Measurements from ENCODE around the gene ENO3.
"Not testable (repeated sequence)": the region's sequence is repeated elsewhere in the genome, so short reads cannot be mapped to it uniquely, and the experiment has no call there.

ENO3 gene

DNA sequence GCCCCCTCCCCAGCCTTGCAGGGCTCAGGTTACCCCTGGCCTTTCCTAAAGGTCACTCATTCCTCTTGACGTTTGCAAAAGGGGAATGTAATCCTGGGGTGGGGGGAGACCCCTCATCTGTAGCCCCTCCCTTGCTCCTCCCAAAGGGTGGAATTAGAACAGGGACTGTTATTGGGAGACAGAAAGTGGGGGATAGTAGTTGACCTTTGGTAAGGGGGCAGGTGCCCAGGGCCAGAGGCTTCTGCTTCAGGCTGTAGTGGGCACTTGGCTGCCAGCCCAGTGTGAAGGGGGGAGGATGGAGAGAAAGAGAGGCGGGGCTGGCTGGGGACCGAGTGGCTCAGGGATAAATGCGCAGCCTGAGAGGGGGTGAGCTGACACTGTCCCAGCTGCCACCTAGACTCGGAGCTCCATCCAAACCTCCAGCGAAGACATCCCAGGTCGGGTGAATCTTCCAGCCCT lies at the start of gene ENO3:
Gene ENO3, plus strand, starts transcription at position 374 of the 459 bp plus-strand sequence. CDS start 711 bp downstream, outside the sequence.
- H3K27ac ChIP-seq = peak within 1 kb of the TSS; percentile 100
- TF ChIP-seq, protein P1, sequence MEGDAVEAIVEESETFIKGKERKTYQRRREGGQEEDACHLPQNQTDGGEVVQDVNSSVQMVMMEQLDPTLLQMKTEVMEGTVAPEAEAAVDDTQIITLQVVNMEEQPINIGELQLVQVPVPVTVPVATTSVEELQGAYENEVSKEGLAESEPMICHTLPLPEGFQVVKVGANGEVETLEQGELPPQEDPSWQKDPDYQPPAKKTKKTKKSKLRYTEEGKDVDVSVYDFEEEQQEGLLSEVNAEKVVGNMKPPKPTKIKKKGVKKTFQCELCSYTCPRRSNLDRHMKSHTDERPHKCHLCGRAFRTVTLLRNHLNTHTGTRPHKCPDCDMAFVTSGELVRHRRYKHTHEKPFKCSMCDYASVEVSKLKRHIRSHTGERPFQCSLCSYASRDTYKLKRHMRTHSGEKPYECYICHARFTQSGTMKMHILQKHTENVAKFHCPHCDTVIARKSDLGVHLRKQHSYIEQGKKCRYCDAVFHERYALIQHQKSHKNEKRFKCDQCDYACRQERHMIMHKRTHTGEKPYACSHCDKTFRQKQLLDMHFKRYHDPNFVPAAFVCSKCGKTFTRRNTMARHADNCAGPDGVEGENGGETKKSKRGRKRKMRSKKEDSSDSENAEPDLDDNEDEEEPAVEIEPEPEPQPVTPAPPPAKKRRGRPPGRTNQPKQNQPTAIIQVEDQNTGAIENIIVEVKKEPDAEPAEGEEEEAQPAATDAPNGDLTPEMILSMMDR (IDR thresholded peaks at IDR 0.05) = no peak
- no peak for TF ChIP-seq ZFX (IDR thresholded peaks at IDR 0.05; ENCODE audit: borderline replicate concordance)

DNA sequence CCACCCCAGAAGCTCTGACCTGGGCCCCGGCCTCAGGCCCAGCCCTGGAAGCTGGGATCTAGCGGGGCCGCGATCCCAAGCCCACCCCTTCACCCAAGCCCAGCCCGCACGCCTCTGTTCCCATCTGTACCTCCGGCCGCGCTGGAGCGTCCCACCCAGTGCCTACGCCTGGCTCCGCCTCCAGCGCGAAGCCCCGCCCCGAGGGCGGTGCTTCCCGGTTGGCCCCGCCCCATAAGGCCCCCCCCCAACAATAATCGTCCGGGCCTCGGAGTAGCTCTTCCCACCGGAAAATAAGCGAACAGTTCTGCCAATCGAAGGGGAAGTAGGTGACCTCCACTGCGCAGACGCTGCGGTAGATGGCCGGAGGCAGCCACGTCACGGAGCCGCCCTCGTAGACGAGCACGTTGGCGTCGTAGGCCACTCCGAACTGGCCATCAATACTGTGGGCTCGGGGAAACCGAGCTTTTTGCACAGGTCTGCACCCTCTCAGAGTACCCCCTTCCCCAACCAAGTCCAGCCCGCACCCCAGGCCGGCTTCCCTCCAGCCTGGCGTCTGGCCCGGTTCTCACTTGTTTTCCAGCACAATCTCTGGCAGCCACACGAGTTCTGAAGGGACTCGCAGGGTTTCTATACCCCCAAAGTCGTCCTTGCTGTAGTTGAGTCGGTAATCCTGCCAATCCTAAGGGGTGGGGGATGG lies 49.1 kb upstream of the ENO3 start:
- H3K27ac ChIP-seq = peak overlapping the region; percentile 98
- TF ChIP-seq, protein P1 (IDR thresholded peaks at IDR 0.05) = no peak
- TF ChIP-seq ZFX (IDR thresholded peaks at IDR 0.05; ENCODE audit: borderline replicate concordance) = no peak

GRCh38 chr17:4902540-4902939 lies 48.4 kb upstream of the ENO3 start:
- H3K27ac ChIP-seq = peak overlapping the region; percentile 98

GRCh38 chr17:4903051-4903818 lies 47.7 kb upstream of the ENO3 start, which contains the start of gene CHRNE:
TSS of gene CHRNE (minus strand) at chr17:4903098. CDS start at chr17:4903063, 35 bp downstream.
- no peak for TF ChIP-seq ZFX (IDR thresholded peaks at IDR 0.05; ENCODE audit: borderline replicate concordance)
- TF ChIP-seq, protein P1 (IDR thresholded peaks at IDR 0.05) = peak; percentile 91
- H3K27ac ChIP-seq = peak within 1 kb of the TSS; percentile 98

More at GRCh38 chr17:4902540-4902939, 48.4 kb upstream of the ENO3 start:
- TF ChIP-seq, protein P1 (IDR thresholded peaks at IDR 0.05) = no peak
- no peak for TF ChIP-seq ZFX (IDR thresholded peaks at IDR 0.05; ENCODE audit: borderline replicate concordance)

DNA sequence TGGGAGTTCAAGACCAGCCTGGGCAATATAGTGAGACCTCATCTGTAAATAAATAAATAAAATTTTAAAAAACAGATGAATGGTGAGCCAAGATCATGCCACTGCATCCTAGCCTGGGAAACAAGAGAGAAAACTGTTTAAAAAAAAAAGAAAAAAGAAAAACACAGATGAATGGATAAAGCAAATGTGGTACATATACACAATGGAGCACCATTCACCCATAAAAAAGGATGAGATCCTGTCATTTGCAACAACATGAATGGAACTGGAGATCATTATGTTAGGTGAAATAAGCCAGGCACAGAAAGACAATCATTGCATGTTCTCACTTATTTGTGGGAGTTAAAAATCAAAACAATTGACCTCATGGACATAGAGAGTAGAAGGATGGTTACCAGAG lies 44.3 kb upstream of the ENO3 start:
- not testable (repeated sequence) for H3K27ac ChIP-seq

DNA sequence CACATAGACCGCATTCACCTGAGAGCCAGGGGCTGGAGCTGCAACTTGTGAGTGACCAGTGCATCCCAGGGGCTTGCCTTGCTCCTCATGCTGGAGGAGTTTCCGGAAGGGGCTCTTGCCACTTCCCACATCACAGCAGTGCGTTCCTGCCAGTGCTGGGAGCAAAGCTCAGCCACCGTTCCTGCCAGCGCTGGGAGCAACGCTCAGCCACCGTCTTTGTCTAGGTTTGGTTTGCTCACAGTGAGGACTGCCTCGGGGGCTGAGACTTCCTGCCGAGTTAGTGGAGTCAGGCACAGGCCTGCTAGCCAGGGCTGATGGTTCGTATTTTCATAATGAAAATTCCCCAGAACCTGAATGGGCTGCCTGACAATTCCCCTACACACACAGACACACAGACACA lies 42.6 kb upstream of the ENO3 start:
- peak overlapping the region; percentile 46 for H3K27ac ChIP-seq
- no peak for TF ChIP-seq ZFX (IDR thresholded peaks at IDR 0.05; ENCODE audit: borderline replicate concordance)
- TF ChIP-seq, protein P1 (IDR thresholded peaks at IDR 0.05) = no peak

GRCh38 chr17:4908711-4909496 lies 42.0 kb upstream of the ENO3 start:
- H3K27ac ChIP-seq = peak overlapping the region; percentile 46
- TF ChIP-seq, protein P1 (IDR thresholded peaks at IDR 0.05) = peak; percentile 85
- no peak for TF ChIP-seq ZFX (IDR thresholded peaks at IDR 0.05; ENCODE audit: borderline replicate concordance)

All from 22Rv1 (cell line).